Neural progenitor cell (in vitro differentiated cells): ENCODE measurements around the gene ARHGAP8.

Experiments used
- EZH2 ChIP-seq: fragments of 200-600 bp; sonication (generic); IDR thresholded peaks from 2 replicates; pipeline ENCODE4 v1.6.1; 2017; ENCODE audit warnings: antibody characterized with exemption, mild to moderate bottlenecking, moderate library complexity
- TF ChIP-seq, protein P1 (sequence below): fragments of 200-600 bp; sonication (generic); IDR thresholded peaks from 2 replicates; pipeline ENCODE4 v1.5.1; 2017; ENCODE audit warnings: antibody characterized with exemption, mild to moderate bottlenecking

DNA sequence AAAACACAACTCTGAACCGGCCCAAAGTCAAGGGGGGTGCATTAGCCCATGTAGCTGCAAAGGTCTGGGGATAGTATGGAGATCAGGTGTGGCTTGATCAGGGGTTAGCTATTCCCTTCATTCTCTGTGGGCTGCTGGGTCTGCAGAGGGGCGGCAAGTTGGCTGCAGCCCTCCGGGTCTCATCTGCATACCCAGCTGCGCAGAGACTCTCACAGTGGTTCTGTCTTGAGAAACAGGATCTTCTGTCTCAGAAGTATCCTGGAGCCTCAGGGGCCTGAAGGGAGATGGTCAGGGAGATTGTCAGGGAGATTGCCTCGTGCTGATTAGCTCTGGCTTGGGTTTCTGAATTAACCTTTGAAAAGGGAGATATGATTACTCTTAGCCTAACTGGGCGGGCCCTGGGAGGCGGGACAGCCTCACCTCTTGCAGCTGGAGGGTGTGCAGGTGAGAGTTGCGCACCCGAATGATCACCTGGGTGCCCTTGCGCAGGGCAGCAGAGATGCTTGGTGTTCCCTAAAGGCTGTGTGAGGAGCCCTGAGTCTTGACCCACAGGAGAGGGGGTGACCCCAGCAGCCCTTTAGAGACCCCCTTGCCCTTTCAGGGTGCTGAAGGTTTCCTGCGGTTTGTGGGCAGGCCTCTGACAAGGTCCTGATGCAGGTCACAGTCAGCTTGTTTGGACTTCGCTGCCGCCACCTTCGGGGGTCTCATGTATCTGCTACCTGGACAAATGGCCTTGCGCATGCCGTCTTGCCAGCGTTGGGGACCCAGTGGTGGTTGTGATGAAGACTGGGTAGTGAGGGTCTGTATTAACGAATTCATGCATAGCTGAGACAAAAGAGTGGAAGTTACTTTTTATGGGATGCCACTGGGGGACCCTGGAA is 7.3 kb downstream of the ARHGAP8 start:
- no peak for TF ChIP-seq EZH2
- TF ChIP-seq, protein P1, sequence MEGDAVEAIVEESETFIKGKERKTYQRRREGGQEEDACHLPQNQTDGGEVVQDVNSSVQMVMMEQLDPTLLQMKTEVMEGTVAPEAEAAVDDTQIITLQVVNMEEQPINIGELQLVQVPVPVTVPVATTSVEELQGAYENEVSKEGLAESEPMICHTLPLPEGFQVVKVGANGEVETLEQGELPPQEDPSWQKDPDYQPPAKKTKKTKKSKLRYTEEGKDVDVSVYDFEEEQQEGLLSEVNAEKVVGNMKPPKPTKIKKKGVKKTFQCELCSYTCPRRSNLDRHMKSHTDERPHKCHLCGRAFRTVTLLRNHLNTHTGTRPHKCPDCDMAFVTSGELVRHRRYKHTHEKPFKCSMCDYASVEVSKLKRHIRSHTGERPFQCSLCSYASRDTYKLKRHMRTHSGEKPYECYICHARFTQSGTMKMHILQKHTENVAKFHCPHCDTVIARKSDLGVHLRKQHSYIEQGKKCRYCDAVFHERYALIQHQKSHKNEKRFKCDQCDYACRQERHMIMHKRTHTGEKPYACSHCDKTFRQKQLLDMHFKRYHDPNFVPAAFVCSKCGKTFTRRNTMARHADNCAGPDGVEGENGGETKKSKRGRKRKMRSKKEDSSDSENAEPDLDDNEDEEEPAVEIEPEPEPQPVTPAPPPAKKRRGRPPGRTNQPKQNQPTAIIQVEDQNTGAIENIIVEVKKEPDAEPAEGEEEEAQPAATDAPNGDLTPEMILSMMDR = no peak
